ENCODE measurements around the gene GNB3. TPM values are rescaled to one million over a fixed set of nuclear protein-coding genes. Genes with fewer than 3 reads are reported as not detected.
A peak's percentile ranks its signal among the peaks of the same experiment; 100 is the strongest.

The GNB3 gene
- total RNA-seq, 1 experiment from 2014 or later: 3.8 TPM

DNA sequence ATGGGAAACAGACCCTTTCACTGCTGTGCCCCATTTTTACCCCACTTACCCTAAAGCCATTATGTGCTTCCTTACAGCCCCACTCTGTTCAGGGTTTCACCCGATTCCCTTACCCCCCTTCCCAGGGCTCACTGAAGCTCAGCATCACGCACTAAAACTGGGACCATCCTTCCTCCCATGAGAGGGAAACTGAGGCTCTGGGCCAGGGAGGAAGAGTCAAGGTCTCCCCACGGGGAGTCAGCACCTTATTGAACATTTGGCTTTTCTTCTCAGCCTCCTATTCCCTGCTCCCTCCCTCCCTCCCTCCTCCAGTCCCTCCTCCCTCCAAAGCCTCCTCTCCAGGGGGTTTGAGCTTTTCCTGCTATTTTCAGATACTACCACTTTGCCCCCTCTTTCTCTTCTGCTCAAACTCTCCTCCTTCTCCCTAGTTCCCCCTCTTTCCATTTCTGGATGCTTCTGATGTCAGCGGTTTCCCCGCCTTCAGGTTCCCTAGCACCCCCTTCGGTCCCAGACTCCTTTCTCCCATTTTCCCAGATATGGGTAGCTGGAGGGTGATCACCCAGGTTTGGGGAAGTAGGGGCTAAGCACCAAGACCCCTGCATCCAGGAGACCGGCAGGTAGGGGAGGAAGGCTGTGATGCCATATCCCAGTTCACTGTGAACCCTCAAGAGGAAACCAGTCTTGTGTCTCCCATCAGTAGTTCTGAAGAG, 18.1 kb upstream of the GNB3 start:
- in situ Hi-C loops (cut with HindIII; ENCODE audit: low sequenced_read_pairs): no loop called here
- no peak for DNase-seq (ENCODE audit: low spot score)

DNA sequence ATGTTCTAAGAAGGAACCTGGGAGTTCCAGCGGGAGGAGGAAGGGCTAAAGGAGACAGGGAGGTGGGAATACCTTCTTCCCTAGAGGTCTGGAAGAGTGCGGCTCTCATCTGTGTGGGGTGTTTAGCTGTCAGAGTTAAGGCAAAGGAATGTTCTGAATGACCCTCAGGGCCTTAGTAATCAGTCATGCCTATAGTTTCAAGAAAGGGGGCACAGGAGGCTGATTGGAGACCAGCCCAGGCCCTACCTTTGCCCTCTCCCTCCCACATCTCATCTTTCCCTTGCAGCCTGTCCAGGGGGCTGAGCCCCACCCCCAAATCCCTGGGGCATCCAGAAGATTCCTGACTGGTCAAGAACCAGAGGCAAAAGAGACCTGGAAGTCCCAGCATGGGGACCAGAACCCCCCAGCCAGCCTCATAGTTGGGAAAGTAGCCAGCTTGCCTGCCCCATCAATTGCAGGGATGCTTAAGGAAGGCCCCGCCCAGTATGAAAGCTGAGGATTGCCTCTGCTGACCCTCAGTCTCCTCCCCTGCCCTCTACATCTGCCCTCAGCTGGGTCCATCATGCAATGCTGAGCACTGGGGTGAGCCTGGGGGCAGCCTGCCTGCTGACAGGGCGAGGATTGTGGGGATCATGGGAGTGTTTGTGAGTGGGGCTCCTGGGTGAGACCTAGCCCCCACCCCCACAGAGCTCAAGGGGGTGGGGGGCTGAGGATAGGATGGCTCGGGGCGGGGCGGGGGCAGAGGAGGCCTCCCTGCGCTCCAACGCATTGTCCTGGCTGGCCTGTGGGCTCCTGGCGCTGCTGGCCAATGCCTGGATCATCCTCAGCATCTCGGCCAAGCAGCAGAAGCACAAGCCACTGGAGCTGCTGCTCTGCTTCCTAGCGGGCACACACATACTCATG, 17.3 kb upstream of the GNB3 start:
- in situ Hi-C loops (cut with HindIII; ENCODE audit: low sequenced_read_pairs): no loop called here
- DNase-seq (ENCODE audit: low spot score): no peak

DNA sequence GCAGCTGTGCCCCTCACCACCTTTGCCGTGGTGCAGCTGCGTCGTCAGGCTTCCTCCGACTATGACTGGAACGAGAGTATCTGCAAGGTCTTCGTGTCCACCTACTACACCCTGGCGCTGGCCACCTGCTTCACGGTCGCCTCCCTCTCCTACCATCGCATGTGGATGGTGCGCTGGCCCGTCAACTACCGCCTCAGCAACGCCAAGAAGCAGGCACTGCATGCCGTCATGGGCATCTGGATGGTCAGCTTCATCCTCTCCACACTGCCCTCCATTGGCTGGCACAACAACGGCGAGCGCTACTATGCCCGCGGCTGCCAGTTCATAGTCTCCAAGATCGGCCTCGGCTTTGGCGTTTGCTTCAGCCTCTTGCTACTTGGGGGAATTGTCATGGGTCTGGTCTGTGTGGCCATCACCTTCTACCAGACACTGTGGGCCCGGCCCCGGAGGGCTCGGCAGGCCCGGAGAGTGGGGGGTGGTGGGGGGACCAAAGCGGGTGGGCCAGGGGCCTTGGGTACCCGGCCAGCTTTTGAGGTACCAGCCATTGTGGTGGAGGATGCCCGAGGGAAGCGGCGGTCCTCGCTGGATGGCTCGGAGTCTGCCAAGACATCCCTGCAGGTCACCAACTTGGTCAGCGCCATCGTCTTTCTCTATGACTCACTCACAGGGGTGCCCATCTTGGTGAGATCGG, 16.5 kb upstream of the GNB3 start:
- in situ Hi-C loops (cut with HindIII; ENCODE audit: low sequenced_read_pairs): no loop called here
- DNase-seq (ENCODE audit: low spot score): peak; percentile 73

DNA sequence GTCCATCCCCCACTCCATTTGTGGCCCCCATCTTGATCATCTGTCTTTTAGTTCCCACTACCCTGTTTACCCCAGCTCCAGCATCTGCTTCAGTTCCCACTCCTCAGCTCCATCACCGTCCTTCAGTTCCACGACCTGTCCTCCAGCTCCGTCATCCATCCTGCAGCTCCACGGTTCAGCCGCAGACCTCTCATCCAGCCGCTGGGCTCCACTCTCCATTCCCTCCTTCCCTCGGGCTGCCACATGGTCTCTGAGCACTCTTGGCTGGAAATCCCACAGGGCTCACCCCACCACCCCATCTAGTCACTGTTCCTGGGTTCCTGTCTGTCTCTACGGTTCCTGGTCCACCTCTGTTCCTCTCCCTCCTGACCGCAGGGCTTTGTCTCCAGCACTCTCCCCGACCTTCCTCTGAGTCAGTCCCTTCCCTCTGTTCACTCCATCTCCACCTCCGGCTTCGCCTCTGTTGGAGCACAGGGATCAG, 15.8 kb upstream of the GNB3 start:
- DNase-seq (ENCODE audit: low spot score): peak; percentile 60

DNA sequence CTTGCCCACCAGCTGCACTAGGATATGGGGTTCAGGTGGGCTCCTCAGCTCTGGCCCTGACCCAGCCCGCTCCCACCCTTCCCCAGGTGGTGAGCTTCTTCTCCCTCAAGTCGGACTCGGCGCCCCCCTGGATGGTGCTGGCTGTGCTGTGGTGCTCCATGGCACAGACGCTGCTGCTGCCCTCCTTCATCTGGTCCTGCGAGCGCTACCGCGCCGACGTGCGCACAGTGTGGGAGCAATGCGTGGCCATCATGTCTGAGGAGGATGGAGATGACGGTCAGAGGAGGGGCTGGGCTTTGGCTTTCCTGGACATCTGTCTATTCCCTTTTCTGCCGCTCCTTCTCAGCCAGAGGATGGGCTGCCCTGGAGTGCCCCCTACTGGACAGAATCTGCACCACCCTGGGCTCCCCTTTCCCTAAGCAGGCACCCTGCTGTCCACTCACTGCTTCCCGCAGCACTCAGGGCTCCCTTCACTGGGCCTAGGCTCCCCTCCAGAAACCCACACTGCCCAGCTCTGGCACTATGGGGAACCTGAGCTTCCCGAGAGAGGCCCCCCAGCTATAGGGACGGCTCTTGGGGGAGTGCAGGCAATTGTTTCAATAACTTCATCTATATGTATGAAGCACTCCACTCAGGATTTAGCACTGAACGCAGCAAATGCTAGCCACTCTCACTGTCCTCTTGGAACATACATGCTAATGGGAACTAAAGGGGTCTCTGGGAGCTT, 15.2 kb upstream of the GNB3 start:
- in situ Hi-C loops (cut with HindIII; ENCODE audit: low sequenced_read_pairs): no loop called here
- peak; percentile 94 for DNase-seq (ENCODE audit: low spot score)

More for the DNA sequence above, 15.8 kb upstream of the GNB3 start:
- in situ Hi-C loops (cut with HindIII; ENCODE audit: low sequenced_read_pairs): no loop called here

DNA sequence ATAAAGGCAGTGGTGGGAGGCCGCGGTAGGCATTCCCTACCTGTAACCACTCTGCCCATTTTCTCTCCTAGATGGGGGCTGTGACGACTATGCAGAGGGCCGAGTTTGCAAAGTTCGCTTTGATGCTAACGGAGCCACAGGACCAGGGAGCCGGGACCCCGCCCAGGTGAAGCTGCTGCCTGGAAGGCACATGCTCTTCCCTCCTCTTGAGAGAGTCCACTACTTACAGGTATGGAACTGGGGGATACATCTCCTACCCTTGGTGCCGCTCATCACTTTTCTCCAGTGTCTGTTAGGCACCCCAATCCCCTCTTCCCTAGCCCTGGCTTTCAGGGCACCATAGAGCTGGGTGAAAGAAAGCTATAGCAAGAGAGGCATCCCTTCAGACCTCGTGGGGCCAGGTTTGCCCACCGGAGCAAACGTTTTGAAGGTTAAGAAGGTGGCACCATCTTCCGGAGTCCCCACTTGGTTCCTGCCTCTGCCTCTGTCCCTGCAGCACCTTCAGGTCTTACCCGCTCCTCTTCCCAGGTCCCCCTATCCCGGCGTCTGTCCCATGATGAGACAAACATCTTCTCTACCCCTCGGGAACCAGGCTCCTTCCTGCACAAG, 14.5 kb upstream of the GNB3 start:
- in situ Hi-C loops (cut with HindIII; ENCODE audit: low sequenced_read_pairs): no loop called here
- DNase-seq (ENCODE audit: low spot score): no peak

DNA sequence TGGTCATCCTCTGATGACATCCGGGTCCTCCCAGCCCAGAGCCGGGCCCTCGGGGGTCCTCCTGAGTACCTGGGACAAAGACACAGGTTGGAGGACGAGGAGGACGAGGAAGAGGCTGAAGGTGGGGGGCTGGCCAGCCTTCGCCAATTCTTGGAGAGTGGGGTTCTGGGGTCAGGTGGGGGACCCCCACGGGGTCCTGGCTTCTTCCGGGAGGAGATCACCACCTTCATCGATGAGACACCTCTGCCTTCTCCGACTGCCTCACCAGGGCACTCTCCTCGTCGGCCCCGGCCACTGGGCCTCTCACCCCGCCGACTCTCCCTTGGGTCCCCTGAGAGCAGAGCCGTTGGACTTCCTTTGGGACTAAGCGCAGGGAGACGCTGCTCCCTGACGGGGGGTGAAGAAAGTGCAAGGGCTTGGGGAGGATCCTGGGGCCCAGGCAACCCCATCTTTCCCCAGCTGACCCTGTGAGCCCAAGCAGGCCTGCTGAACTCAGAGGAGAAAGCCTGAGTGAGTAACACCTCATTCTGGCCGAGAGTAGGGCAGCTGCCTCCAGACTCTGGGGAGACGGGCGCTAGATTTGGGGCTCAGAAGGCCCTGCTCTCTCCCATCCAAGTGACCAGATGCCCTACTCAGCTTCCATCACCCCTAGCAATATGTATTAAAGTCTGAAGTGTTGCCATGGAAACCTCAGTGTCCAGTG, 13.8 kb upstream of the GNB3 start:
- DNase-seq (ENCODE audit: low spot score): no peak
- in situ Hi-C loops (cut with HindIII; ENCODE audit: low sequenced_read_pairs): no loop called here

DNA sequence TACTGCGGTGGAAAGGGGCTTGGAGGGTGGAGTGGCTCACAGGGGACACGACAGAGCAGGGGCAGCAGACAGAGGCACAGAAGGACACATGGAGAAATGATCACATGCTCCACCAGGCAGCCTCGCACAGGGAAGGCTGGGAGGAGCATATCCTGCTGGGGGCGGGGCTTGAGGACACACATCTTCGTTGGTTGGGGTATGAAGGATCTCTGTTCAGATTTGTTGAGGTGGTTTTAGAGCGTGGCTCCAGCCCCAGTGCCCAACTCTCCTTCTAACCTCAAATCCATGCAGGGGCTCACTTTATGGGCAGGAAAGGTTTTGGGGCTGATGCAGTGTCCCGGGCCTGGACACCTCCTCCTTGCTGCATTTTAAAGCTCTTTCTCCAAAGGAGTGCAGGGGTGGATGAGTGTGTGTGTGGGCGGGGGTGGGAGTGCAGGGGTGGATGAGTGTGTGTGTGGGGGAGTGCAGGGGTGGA, 13.3 kb upstream of the GNB3 start:
- in situ Hi-C loops (cut with HindIII; ENCODE audit: low sequenced_read_pairs): no loop called here
- peak; percentile 96 for DNase-seq (ENCODE audit: low spot score)

DNA sequence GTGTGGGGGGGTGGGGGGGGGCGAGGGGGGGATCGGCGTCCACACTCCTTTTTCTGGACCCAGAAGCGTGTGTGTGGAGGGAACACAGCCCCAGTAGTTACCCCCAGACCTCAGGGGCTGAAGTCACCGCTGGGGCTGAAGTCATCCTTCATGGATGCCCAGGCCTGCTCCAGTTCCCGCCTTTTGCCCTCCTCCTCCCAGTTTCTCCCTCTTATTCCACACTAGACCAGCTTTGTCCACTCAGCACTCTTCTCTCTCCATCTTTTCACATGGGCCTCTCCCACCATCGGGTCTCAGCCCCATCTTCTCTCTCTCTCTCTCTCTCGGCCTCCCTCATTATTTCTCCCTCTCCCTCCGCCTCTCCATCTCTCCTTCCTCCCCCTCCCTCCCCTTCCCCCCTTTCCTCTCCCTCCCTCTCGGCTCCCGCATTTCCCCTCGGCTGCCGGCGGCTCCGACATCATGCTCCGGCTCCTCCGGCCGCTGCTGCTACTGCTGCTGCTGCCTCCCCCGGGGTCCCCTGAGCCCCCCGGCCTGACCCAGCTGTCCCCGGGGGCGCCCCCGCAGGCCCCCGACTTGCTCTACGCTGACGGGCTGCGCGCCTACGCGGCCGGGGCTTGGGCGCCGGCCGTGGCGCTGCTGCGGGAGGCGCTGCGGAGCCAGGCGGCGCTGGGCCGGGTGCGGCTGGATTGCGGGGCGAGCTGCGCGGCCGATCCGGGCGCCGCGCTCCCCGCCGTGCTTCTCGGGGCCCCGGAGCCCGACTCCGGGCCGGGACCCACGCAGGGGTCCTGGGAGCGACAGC, 12.5 kb upstream of the GNB3 start, which contains the start of gene P3H3:
TSS of gene P3H3 (plus strand) at position 426 of the 799 bp plus-strand sequence. CDS start at position 460, 34 bp downstream.
- in situ Hi-C loops (cut with HindIII; ENCODE audit: low sequenced_read_pairs): no loop called here
- DNase-seq (ENCODE audit: low spot score): peak; percentile 76

DNA sequence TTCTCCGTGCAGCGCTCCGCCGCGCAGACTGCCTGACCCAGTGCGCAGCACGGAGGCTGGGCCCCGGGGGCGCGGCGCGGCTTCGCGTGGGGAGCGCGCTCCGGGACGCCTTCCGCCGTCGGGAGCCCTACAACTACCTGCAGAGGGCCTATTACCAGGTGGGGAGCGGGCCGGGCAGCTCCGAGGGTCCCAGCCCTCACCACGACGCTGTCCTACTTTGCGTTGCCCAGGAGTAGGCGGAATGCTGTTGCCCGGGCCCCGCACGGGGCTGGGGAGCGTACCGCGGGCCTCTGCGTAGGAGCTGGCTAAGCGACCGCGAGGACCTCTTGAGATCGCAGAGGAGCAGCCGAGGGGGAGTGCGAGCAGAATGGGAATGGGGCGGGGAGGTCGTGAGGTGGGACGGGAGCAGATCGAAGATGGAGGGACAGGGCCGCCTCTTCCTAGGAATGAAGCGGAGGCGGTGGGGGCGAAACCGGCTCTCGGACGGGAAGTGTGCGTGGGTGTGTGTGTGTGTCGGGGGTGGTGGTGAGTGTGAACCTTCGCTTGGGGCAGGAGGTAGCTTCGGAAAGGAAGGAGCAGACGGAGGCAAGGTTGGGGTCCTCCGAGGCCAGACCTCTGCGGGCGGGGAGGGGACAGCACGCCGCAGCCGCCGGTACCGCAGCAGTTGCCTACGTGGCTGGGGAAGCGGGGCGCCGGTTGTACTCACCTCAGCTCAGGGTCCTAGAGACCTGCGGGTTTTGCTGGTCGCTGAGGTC, 11.8 kb upstream of the GNB3 start:
- peak; percentile 82 for DNase-seq (ENCODE audit: low spot score)
- in situ Hi-C loops (cut with HindIII; ENCODE audit: low sequenced_read_pairs): no loop called here

DNA sequence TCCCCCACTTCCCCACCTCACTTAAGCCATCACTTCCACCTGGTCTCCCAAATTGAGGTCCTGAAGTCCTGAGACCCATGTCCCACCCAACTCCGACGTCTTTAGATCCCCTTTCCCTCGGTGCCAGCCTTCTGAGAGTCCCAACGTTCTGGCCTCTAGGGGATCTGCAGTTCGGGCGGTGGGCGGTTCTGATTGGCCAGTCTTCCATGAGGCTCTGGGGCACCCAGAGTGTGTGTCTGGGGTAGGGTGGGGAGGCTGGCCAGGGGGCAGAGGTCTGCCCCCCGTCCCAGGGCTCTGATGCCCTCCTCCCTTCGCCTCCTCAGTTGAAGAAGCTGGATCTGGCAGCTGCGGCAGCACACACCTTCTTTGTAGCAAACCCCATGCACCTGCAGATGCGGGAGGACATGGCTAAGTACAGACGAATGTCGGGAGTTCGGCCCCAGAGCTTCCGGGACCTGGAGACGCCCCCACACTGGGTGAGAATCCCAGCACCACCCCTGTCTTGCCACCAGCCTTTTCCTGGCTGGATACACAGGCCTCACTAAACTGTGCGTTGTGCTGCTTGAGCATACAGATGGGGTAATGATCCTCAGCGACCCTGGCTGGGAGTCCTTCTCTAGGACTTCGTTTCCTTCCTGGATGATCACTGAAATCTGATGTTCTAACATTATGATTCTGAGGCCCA, 11.0 kb upstream of the GNB3 start:
- in situ Hi-C loops (cut with HindIII; ENCODE audit: low sequenced_read_pairs): no loop called here

DNA sequence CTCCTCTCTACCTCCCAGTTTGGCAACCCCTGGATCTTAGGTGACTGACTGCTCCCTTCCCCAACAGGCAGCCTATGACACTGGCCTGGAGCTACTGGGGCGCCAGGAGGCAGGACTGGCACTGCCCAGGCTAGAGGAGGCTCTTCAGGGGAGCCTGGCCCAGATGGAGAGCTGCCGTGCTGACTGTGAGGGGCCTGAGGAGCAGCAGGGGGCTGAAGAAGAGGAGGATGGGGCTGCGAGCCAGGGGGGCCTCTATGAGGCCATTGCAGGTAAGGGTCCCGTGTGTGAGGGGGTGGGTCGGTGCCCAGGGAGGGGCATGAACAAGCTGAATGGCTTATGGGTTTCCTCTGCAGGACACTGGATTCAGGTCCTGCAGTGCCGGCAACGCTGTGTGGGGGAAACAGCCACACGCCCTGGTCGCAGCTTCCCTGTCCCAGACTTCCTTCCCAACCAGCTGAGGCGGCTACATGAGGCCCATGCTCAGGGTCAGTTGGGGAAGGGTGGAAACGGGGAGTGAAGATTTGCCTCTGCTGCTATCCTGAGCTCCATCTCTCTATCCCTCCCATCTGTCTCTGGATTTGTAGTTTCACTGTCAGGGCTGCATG, 10.3 kb upstream of the GNB3 start:
- in situ Hi-C loops (cut with HindIII; ENCODE audit: low sequenced_read_pairs): no loop called here

More for the DNA sequence above, 11.0 kb upstream of the GNB3 start:
- DNase-seq (ENCODE audit: low spot score): no peak

DNA sequence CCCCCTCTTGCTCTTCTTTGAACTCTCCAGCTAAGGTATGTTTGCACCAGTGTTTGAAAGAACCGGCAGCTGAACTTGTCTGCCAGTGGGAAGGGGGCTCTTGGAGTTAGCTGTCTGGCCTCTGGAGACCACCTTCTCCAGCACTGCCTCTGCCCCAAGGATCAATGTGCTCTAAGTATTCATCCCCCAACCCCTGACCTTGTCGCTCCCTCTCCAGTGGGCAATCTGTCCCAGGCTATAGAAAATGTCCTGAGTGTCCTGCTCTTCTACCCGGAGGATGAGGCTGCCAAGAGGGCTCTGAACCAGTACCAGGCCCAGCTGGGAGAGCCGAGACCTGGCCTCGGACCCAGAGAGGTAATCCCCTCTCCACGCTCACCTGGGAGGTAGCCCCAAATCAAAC, 9.7 kb upstream of the GNB3 start:
- no peak for DNase-seq (ENCODE audit: low spot score)
- in situ Hi-C loops (cut with HindIII; ENCODE audit: low sequenced_read_pairs): no loop called here

More for the DNA sequence above, 10.3 kb upstream of the GNB3 start:
- no peak for DNase-seq (ENCODE audit: low spot score)

DNA sequence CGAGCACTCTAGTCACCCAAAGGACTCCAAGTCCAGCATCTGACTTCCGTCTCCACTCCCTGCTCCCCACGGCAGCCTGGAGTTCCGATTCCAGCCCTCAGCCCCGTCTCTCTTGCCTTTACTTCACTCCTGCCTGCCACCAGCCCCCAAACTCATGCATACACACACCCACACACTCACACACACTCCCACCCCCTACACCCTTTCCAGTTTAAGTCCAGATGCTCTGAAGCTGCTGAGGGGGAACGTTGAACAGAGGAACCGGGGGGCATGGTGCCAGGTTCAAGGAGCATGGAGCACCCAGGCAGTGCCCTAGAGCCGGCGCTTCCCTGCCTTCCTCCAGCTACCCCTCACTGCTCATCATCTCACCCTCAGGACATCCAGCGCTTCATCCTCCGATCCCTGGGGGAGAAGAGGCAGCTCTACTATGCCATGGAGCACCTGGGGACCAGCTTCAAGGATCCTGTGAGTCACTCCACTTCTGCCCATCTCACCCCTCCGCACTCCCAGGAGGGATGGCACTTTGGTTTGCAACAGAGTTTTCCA, 9.2 kb upstream of the GNB3 start:
- DNase-seq (ENCODE audit: low spot score): no peak
- in situ Hi-C loops (cut with HindIII; ENCODE audit: low sequenced_read_pairs): no loop called here

DNA sequence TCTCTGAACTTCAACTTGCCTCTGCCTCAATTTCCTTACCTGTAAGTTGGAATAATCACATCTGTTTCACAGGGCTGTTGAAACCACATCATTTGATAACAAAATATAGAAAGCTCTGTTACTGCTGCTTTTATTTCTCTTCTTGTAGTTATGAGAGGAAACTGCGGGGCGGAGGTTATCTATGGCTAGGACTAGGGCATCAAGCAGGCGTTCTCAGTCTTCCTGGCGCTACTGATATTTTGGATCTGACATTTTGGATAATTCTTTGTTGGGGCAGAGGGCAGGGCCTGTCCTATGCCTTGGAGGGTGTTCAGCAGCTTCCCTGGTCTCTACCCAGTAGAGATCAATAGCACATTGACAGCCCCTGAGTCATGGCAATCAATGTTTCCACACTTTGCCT, 8.6 kb upstream of the GNB3 start:
- in situ Hi-C loops (cut with HindIII; ENCODE audit: low sequenced_read_pairs): no loop called here

More for the DNA sequence above, 8.6 kb upstream of the GNB3 start:
- DNase-seq (ENCODE audit: low spot score): no peak

Measured in G401 (cell line).